HG02852 (cell line): ENCODE measurements around the gene METTL4.
"Not testable (repeated sequence)": the region's sequence is repeated elsewhere in the genome, so short reads cannot be mapped to it uniquely, and the experiment has no call there.

Experiments used
- ATAC-seq: cut with Tn5 transposase; IDR thresholded peaks from one replicate; pipeline ENCODE4 v1.9.1; 2021; ENCODE audit warnings: mild to moderate bottlenecking, moderate library complexity; ENCODE audit not compliant: unreplicated experiment

Gene METTL4

GRCh38 chr18:2524794-2525198, 46.5 kb downstream of the METTL4 start:
- not testable (repeated sequence) for ATAC-seq

- no peak for ATAC-seq
Observed at GRCh38 chr18:2522112-2522511, 49.2 kb downstream of the METTL4 start.

- ATAC-seq: no peak
Observed at GRCh38 chr18:2518473-2518872, 52.8 kb downstream of the METTL4 start.

- no peak for ATAC-seq
Observed at GRCh38 chr18:2515908-2516625, 55.2 kb downstream of the METTL4 start.

- no peak for ATAC-seq
Observed at GRCh38 chr18:2515171-2515787, 56.0 kb downstream of the METTL4 start.

GRCh38 chr18:2513616-2514015, 57.7 kb downstream of the METTL4 start:
- no peak for ATAC-seq

GRCh38 chr18:2512059-2512458, 59.2 kb downstream of the METTL4 start:
- no peak for ATAC-seq

- ATAC-seq: no peak
Observed at GRCh38 chr18:2511451-2511850, 59.9 kb downstream of the METTL4 start.

GRCh38 chr18:2510416-2510815, 60.9 kb downstream of the METTL4 start:
- ATAC-seq: no peak

GRCh38 chr18:2508678-2509077, 62.6 kb downstream of the METTL4 start:
- no peak for ATAC-seq

GRCh38 chr18:2508155-2508554, 63.1 kb downstream of the METTL4 start:
- ATAC-seq: no peak

GRCh38 chr18:2504642-2505041, 66.7 kb downstream of the METTL4 start:
- ATAC-seq: no peak

- ATAC-seq: no peak
Observed at GRCh38 chr18:2502880-2503279, 68.4 kb downstream of the METTL4 start.

- no peak for ATAC-seq
Observed at GRCh38 chr18:2502394-2502793, 68.9 kb downstream of the METTL4 start.

- no peak for ATAC-seq
Observed at GRCh38 chr18:2497797-2498196, 73.5 kb downstream of the METTL4 start.

- ATAC-seq: no peak
Observed at GRCh38 chr18:2495381-2495780, 75.9 kb downstream of the METTL4 start.

GRCh38 chr18:2494921-2495320, 76.4 kb downstream of the METTL4 start:
- ATAC-seq: no peak
